Left lobe of liver (tissue), 2 donors: Measurements from ENCODE around the gene FNIP2. TPM values are rescaled to one million over a fixed set of nuclear protein-coding genes. Genes with fewer than 3 reads are reported as not detected.
"Not testable (repeated sequence)": the region's sequence is repeated elsewhere in the genome, so short reads cannot be mapped to it uniquely, and the experiment has no call there.

Experiments
- ATAC-seq: fragments of 200-7000 bp; cut with Tn5 transposase; one replicate; pipeline ENCODE4 v1.9.1; 2020; ENCODE audit warnings: mild to moderate bottlenecking, moderate library complexity
- DNase-seq: peaks from one replicate; pipeline ENCODE4 v3.0.0-alpha.2; 2020; ENCODE audit warnings: low spot score
- total RNA-seq: library from RNA; stranded (reverse); gene quantifications from one replicate; pipeline ENCODE4 v1.2.1, GENCODE V29; 2021
- donor health status: DM: no; HTN: no; CAD: no; lungs with moderate emphysema.
- donor health status: DM: no; HTN: yes; CAD: no.

FNIP2 gene
- total RNA-seq, 1 donor from 2014 or later, result 60.8 TPM

- DNase-seq (no peak), ATAC-seq (peak; percentile 94)
Measured at GRCh38 chr4:158945529-158946108, 176.8 kb downstream of the FNIP2 start.

DNA sequence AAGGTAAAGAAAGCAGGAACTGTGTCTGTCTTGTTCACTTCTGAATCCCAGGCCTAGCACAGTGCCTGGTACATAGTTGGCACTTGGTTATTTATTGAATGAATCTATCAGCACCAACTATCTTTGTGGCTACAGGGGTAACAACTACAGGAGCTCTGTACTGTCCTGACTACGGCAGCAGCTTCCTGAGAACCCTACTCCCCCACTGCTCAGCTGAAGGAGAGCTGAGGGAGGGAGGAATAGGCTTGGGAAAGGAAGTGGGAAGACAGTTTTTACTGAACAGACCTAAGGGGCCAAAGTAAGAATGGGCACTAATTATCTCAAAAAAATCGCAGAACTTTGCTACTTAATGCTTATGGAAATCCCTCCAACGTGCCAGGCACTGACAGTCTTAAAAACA, 178.0 kb downstream of the FNIP2 start:
- ATAC-seq (no peak), DNase-seq (no peak)

GRCh38 chr4:158948071-158948470, 179.2 kb downstream of the FNIP2 start:
- DNase-seq (no peak), ATAC-seq (no peak)

GRCh38 chr4:158949099-158949498, 180.3 kb downstream of the FNIP2 start:
- ATAC-seq (peak; percentile 50), DNase-seq (no peak)

GRCh38 chr4:158952221-158952774, 183.5 kb downstream of the FNIP2 start:
- DNase-seq, ATAC-seq: not testable (repeated sequence)

- DNase-seq, result not testable (repeated sequence)
- ATAC-seq, result peak; percentile 78
Measured at GRCh38 chr4:158956345-158956744, 187.5 kb downstream of the FNIP2 start.

GRCh38 chr4:158956918-158957317, 188.1 kb downstream of the FNIP2 start:
- DNase-seq, ATAC-seq: not testable (repeated sequence)

Other genes with a start within 250 kb of the FNIP2 start
- gene RXFP1, start 247.1 kb upstream of the FNIP2 start, total RNA-seq, result 1.1 TPM
- 0.60 TPM for gene C4orf46, start 97.1 kb upstream of the FNIP2 start, total RNA-seq
- 134 TPM for gene ETFDH, start 96.7 kb upstream of the FNIP2 start, total RNA-seq
- 12.5 TPM for gene PPID, start 45.6 kb upstream of the FNIP2 start, total RNA-seq